Panc1 (cell line): ENCODE results near the gene RILPL1. TPM values are rescaled to one million over a fixed set of nuclear protein-coding genes. Genes with fewer than 3 reads are reported as not detected.

Source experiments
- ATAC-seq: fragments of 200-7000 bp; cut with Tn5 transposase; 2 replicates; pipeline ENCODE4 v1.9.1; 2020; ENCODE audit warnings: mild to moderate bottlenecking, moderate library complexity
- BruUV-seq: library from RNA; stranded (reverse); fragments of 400-500 nt; replicated peaks from 2 replicates; lab custom pipeline; 2021; lab: Mats Ljungman, UMichigan
- CTCF ChIA-PET: fragments of 300-600 bp; sonication (Branson Sonifier 250); formaldehyde crosslinking; loops from one replicate; lab custom pipeline; 2022; ENCODE audit warnings: antibody characterized with exemption; lab: Charles Lee
- POLR2A ChIA-PET: fragments of 300-600 bp; sonication (Branson Sonifier 250); formaldehyde crosslinking; loops from one replicate; lab custom pipeline; 2022; ENCODE audit warnings: antibody characterized with exemption; lab: Charles Lee
- DNase-seq: peaks from one replicate; pipeline ENCODE4 v3.0.0-alpha.2; 2010; ENCODE audit warnings: low read depth, low spot score
- H3K27ac ChIP-seq: 2 replicates; pipeline ENCODE4 v1.5.1; 2011; ENCODE audit warnings: mild to moderate bottlenecking, low read length, inconsistent platforms
- H3K27me3 ChIP-seq: fragments of 200-500 bp; sonication (Bioruptor generic); 2 replicates; pipeline ENCODE4 v1.6.0; 2014; ENCODE audit warnings: low read length, inconsistent platforms; ENCODE audit not compliant: control insufficient read depth, insufficient read depth
- H3K36me3 ChIP-seq: fragments of 200-500 bp; sonication (Bioruptor generic); 2 replicates; pipeline ENCODE4 v1.5.1; 2014; ENCODE audit warnings: inconsistent platforms, mild to moderate bottlenecking, low read length, moderate library complexity; ENCODE audit not compliant: control insufficient read depth, insufficient read depth
- H3K4me1 ChIP-seq: 2 replicates; pipeline ENCODE4 v1.5.1; 2011; ENCODE audit warnings: inconsistent platforms, mild to moderate bottlenecking, low read length, moderate library complexity; ENCODE audit not compliant: control insufficient read depth, insufficient read depth
- H3K4me3 ChIP-seq, 2 experiments: 2 replicates each; pipeline ENCODE4 v1.5.1; 2011 to 2012; ENCODE audit warnings: low read depth in 2 of 2, low read length in 2 of 2, mild to moderate bottlenecking in 2 of 2, inconsistent platforms in 1 of 2, moderate library complexity in 1 of 2
- H3K9me3 ChIP-seq: fragments of 200-500 bp; sonication (Bioruptor generic); 2 replicates; pipeline ENCODE4 v1.5.1; 2014; ENCODE audit warnings: low read depth, mild to moderate bottlenecking, inconsistent platforms, low read length, moderate library complexity; ENCODE audit not compliant: control insufficient read depth, insufficient read depth
- CTCF ChIP-seq: fragments of 450-650 bp; IDR thresholded peaks from 2 replicates; pipeline ENCODE4 v1.5.1; 2017; ENCODE audit warnings: mild to moderate bottlenecking
- POLR2AphosphoS5 ChIP-seq: IDR thresholded peaks from 2 replicates; pipeline ENCODE4 v1.6.1; 2012; ENCODE audit warnings: mild to moderate bottlenecking, low read depth, low read length, moderate library complexity
- REST ChIP-seq, 2 experiments: IDR thresholded peaks; 2 replicates each; pipeline ENCODE4 v1.6.1; 2011 to 2012; ENCODE audit warnings: low read depth in 2 of 2, control low read depth in 1 of 2, low read length in 1 of 2, mild to moderate bottlenecking in 1 of 2, moderate library complexity in 1 of 2; ENCODE audit not compliant: insufficient read depth in 1 of 2
- SIN3A ChIP-seq: IDR thresholded peaks from 2 replicates; pipeline ENCODE4 v1.6.1; 2012; ENCODE audit warnings: low read depth, mild to moderate bottlenecking, low read length, moderate library complexity, borderline replicate concordance; ENCODE audit not compliant: insufficient read depth
- TCF7L2 ChIP-seq: IDR thresholded peaks from 2 replicates; pipeline ENCODE4 v1.6.1; 2011; ENCODE audit warnings: mild to moderate bottlenecking, low read depth, low read length, inconsistent platforms
- in situ Hi-C: cut with HindIII; loops from 2 replicates; pipeline ENCODE4 v1.10.0; 2016; ENCODE audit warnings: low sequenced_read_pairs, low pct_unique_long_range_greater_than_20kb
- intact Hi-C: fragments of 100-400 bp; cut with micrococcal nuclease; formaldehyde crosslinking; loops from one replicate; pipeline ENCODE4 v1.10.0; 2022; ENCODE audit not compliant: unreplicated experiment
- total RNA-seq: library from RNA; stranded (reverse); gene quantifications from one replicate; pipeline ENCODE4 v1.2.1, GENCODE V29; 2021; ENCODE audit not compliant: unreplicated experiment

The RILPL1 gene
- total RNA-seq, 1 experiment from 2014 or later = 16.2 TPM

- Histone ChIP-seq H3K4me1 (no peaks in the 10 kb centered on the region), H3K27me3 (no peaks in the 10 kb centered on the region), H3K4me3 (no peak overlapping the region), H3K27ac (no peak overlapping the region), H3K36me3 (no peaks in the 10 kb centered on the region), H3K9me3 (no peaks in the 10 kb centered on the region)
- no peak for ATAC-seq
- BruUV-seq = no TSS peak
- no peak for DNase-seq
- ChIA-PET CTCF (no interaction called here), POLR2A (no interaction called here)
- TF ChIP-seq CTCF (no peak), TCF7L2 (no peak), POLR2AphosphoS5 (no peak), REST (IDR thresholded peaks at IDR 0.05; ENCODE audit: insufficient read depth in 1 of 2, low read depth in 2 of 2, low read length in 1 of 2) (no peak), SIN3A (no peak)
- in situ Hi-C loops = no loop called here
- intact Hi-C loops = no loop called here
Observed at GRCh38 chr12:123506059-123506842, 27.3 kb downstream of the RILPL1 start.

DNA sequence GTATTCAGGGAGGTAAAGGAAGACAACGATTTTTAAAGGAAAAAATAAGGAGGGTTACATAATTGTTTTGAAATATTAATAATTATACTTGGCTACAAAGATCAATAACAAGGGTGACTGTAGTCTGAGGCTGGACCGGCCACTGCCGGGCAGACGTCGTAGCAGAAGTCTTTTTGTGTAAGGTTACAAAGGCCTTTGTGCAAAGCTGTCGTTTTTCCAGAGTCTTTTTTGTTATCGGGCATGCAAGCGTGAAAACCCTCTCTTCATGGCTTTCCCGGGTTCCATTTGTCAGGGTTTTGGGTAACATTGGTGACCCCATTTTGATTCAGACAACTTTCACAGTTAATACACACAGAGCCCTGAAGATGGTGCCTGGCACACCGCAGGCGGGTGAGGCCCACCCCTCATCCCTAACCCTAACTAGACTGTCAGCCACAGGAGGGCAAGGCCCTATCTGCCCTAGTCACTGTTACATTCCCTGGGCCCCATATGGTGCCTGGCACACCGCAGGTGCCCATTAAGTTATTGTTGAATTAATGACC lies 31.3 kb downstream of the RILPL1 start:
- Histone ChIP-seq H3K9me3 (no peaks in the 10 kb centered on the region), H3K4me1 (no peaks in the 10 kb centered on the region), H3K36me3 (no peaks in the 10 kb centered on the region), H3K4me3 (no peak overlapping the region), H3K27ac (no peak overlapping the region), H3K27me3 (no peaks in the 10 kb centered on the region)
- ATAC-seq (no peak), DNase-seq (no peak)
- no TSS peak for BruUV-seq
- TF ChIP-seq SIN3A = no peak
- TF ChIP-seq TCF7L2 = no peak
- TF ChIP-seq REST (IDR thresholded peaks at IDR 0.05; ENCODE audit: insufficient read depth in 1 of 2, low read depth in 2 of 2, low read length in 1 of 2) = no peak
- TF ChIP-seq POLR2AphosphoS5 = no peak
- in situ Hi-C loops = no loop called here
- CTCF ChIA-PET = interaction anchor here (0.7 kb wide), 2 partner anchors 81 to 441 kb away, joined by 3 to 5 read pairs; no protein-coding TSS in a partner anchor
- POLR2A ChIA-PET = interaction anchor here (0.6 to 0.7 kb wide), 2 partner anchors 12 to 148 kb away, joined by 3 to 7 read pairs; no protein-coding TSS in a partner anchor
- intact Hi-C loops = no loop called here
